ENCODE results near the gene FARP1.

The FARP1 gene

DNA sequence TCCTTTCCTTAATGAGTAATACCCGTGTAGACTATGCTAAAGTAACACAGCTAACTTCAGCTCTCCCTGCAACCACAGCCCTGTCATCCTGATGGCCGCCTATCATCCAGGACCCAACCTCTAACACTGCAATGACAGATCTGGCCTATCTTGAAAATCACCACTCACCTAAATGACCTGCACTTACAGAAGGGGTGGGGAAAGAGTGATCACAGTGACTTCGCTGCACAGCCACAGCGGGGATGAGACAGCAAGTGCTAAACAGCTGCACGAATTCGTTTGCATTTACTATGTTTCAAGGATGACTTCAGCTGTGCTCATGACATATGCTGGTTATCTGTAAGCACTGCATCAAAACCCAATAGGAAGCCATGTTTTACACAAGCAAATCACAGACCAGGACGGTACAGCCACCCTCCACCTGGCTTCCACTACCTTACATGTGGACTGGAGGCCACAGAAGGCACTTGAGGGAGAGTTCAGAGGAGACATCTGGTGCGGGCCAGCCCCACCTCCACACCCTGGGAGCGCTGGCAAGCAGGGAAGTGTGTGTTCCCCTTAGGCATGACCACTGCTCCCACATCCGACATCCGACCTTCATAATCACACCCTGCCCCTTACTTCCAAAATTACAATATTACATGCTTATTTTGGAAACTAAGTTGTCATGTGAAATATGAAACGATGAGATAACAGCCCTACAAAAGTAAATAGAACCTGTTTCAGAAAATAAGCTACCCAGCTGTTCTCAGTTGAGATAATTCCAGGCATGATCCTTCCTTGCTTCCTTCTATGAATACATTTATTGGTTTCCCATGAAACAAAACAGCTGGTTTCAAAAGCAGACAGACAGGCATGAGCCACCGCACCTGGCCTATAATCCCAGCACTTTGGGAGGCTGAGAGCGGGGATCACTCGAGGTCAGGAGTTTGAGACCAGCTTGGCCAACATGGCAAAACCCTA lies 338.3 kb downstream of the FARP1 start:
- DNase-seq (ENCODE audit: low read depth in 2 of 2): no peak

DNA sequence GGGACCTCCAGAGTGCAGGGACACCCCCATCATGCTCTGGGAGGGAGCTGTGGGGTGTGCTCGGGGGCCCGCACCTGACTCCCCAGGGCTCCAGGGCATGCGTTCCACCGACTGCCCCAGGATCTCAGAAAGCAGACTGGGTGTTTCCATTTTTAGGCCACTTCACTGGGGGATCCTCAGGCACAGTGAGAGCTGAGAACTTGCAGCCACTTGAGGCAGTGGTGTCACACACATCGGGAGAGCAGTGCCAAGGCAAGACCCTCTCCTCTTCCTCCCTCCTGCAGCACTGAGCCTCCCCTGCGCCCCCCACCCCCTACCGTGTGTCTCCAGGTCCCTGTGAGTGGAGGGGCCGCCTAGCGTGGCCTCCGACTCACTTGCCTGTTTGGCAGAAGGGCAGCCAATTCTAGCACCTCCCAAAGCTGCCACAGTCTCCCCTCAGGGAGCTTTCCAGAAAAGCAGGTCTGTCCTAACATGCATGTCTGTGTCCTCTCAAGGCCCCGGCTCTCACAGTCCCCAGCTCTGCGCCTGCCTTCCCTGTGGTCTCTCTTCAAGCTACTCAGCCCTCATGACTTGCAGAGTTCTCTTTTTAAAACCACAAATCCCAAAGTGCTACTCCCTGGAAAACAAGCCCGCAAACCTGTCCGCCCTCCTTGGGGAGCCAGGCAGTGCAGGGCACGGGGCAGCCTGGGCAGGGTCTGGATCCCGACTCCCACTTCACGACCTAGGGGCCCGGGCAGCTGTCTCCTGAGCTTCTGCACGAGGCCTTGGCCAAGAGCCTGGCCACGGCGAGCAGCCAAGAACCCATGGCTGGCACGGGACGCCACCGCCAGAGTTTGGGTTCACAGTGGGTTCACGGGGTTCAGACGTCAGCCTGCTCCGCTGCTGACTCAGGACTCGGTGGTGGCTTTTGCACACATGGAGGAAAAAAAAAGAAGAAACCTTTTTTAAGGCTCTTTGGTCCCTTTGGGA lies 339.9 kb downstream of the FARP1 start:
- no peak for DNase-seq (ENCODE audit: low read depth in 2 of 2)

GRCh38 chr13:98483601-98484288 lies 340.9 kb downstream of the FARP1 start:
- no peak for DNase-seq (ENCODE audit: low read depth in 2 of 2)

DNA sequence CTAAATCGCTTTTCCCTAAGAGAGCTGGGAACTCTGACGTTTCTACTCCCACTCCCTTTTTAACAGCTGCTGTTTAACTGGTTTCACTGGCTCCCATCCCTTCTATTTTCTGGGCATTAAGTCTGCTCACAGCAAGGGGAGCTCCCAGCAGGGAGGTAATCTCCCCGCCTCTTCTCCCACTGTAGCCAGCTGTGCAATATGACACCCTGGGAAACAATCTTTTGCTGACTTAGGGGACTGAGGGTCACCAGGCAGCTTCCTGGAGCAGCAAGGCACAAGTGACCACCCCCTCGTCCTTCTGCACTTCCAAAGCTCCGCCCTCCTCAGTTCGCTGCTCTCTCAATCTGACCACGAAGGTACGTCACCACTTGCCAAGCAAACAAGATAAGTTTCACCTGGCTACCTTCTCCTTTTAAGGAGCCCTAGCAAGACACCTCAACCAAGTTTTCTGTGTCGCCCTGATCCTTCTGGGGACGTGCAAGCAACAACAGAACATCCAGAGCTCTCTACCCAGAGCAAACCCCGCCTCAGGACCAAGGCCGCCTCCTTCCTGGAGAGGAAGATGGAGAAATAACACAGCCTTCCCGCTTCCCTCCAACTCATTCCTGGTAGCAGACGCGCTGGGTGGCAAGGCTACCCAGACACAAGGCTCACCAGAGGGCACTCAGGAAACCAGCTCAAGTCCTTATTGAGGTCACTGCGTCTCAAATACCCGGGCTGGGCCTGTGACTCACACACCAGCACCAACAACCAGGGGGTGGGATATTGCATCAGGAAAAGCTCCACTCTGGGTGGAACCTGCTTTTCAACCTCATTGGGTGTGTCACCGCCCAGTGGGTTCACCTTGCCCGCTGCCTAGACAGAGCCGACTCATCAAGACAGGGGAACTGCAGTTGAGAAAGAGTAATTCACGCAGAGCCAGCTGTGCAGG lies 341.7 kb downstream of the FARP1 start:
- peak in 1 of 2 donors; percentile 68 for DNase-seq (ENCODE audit: low read depth in 2 of 2)

DNA sequence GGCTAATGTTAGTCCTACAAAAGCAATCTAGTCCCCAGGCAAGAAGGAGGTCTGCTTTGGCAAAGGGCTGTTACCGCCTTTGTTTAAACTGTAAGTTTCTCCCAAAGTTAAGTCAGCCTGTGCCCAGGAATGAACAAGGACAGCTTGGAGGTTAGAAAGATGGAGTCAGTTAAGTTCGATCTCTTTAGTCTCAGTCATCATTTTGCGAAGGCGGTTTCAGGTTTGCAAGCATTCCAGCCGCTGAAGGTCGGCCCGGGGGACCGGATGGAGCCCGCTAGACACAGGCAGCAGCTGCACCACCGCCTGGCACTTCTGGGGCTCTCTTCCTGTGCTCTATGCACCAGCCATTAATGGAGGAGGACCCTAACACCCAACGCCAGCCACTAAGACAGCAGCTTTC lies 342.7 kb downstream of the FARP1 start:
- DNase-seq (ENCODE audit: low read depth in 2 of 2): no peak

GRCh38 chr13:98486412-98486811 lies 343.5 kb downstream of the FARP1 start:
- no peak for DNase-seq (ENCODE audit: low read depth in 2 of 2)

GRCh38 chr13:98487016-98487415 lies 344.1 kb downstream of the FARP1 start:
- no peak for DNase-seq (ENCODE audit: low read depth in 2 of 2)

DNA sequence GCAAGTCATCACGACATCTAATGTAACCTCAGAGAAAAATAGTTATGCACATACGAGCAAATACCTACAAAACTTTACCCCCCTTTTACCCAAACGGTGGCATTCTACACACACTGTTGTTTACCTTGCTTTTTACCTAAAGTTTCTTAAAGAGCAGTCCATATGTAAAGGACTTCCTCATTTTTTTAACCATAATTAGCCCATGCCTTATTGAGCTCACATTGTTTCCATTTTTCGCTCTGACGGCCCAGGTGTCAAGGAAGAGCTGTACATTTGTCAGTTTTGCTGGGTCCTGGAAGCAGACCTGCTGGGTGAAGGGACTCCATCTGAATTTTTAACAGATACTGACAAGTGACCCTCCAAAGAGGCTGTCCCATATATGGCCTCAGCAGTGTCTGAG lies 344.6 kb downstream of the FARP1 start:
- no peak for DNase-seq (ENCODE audit: low read depth in 2 of 2)

GRCh38 chr13:98488736-98489135 lies 345.8 kb downstream of the FARP1 start:
- no peak for DNase-seq (ENCODE audit: low read depth in 2 of 2)

GRCh38 chr13:98489446-98490194 lies 346.7 kb downstream of the FARP1 start:
- DNase-seq (ENCODE audit: low read depth in 2 of 2): no peak

DNA sequence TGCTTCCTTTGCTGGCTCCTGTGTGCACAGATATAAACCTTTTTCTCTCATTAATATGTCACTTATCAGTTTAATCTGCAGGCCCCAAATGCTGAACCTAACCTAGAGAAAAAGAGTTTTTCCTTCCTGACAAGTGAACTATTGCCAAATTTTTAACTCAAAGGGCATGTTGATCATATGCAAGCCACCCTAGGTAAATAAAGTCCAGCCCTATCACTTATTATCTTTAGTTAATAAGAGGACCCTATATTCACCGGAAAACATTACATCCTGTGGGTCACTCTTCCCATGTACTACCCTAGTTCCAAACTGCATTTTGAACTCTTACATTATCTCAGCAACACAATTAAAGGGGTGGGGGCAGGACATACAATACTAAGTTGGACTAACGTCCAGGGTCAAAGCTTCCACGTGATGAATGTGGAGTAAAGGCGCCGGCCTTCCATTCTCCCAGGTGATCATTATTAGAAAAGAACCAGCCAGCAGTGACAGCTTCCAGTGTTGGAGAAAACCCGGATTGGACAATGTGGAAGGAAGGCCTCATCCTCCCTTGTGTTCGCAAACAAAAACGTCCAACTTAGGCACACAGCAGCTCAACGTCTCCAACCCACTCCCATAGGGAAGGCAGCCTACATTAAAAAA lies 347.4 kb downstream of the FARP1 start:
- DNase-seq (ENCODE audit: low read depth in 2 of 2): no peak

- DNase-seq (ENCODE audit: low read depth in 2 of 2): no peak
These were observed 348.0 kb downstream of the FARP1 start for GRCh38 chr13:98490866-98491265.

DNA sequence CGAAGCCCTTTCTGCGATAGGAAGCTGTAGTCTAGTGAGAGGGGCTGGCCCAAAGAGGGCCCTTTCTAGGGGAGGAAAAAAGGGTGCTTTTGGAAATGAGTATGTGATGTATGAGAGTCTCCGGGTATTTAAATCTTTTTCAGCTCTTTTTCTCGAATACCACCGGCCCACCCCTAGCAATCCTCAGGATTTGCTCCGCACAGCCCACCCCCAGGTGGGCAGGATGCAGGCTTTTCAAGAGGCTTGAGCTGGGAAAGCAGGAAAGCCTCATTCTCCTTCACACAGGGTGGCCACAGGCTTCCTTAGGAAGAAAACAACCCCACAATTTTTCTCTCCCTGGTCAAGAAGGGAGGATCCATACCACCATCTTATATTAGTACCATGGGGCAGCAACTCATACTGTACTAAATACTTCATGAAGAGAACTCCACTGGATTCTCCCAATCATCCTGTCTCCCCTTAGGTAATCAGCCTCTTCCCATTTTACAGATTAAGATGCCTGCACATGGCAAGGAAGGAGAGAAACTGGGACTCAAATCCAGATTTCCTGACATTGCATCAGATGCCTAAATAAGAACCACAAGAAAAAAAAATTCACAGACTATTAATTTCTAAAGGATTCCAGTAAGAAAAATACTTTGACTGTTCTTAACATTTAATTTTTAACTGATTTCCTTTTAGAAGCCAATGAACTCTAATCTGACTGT lies 349.6 kb downstream of the FARP1 start:
- DNase-seq (ENCODE audit: low read depth in 2 of 2): no peak

DNA sequence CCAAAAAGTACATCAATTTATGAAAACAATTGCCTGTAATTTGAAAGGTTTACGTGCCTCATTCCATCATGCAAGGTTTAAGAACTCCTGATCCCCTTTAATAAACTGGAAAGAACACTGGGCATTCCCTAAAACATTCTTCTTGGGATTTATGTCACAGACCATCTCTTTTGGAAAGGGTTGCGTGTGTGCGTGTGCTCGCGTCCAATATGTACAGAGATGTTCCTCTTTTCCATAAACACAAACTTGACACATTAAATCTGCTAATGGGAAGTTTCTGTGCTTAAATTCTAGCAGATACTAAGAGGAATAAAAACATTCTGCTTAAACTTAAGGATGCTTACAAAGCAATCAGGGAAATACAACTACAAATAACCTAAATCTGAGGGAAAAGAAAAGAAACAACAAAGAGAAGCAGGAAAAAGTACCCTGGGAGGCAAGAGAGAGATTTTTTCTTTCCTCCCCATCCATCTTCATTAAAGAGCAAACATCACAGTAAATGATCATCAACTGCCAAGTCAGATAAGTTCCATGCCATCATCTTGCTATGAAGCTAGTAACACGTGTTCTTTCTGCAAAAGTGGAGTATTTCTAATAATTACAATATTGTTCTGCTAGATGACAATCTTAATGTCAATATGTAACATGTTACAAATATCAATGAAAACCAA lies 350.3 kb downstream of the FARP1 start:
- DNase-seq (ENCODE audit: low read depth in 2 of 2): no peak

GRCh38 chr13:98494769-98495168 lies 351.9 kb downstream of the FARP1 start:
- no peak for DNase-seq (ENCODE audit: low read depth in 2 of 2)

- DNase-seq (ENCODE audit: low read depth in 2 of 2): no peak
These were observed 353.0 kb downstream of the FARP1 start for GRCh38 chr13:98495627-98496478.

GRCh38 chr13:98496479-98496791 lies 353.5 kb downstream of the FARP1 start:
- no peak for DNase-seq (ENCODE audit: low read depth in 2 of 2)

DNA sequence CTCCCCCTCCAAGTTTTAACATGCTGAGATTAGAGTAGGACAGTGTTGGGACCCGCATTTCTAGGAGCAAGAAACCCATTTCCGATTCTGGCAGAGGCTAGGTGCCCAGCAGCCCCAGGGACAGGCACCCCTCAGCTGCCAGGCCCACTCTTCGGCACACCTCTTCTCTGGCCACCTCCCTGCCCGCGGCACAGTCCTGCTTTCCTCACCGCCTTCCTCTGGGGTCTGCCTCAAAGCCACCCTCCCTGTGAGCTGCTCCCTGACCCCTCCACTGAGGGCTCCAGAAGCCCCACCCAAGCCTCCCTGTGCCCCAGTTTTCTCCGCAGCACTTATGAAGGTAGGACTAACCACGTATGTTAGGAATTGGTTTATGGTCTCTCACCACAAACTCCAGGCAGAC lies 354.1 kb downstream of the FARP1 start:
- no peak for DNase-seq (ENCODE audit: low read depth in 2 of 2)

Data from stimulated activated CD4-positive, alpha-beta T cell treated with anti-CD3 and anti-CD28 coated beads, Interleukin-1b, Interleukin-23, amount 100 ng/mL, for 1 hour (primary cell).